Coronary artery (tissue), 2 donors: ENCODE data around the gene CMTM1.

Source experiments
- DNase-seq: peaks from one replicate; pipeline ENCODE4 v3.0.0-alpha.2; 2017; ENCODE audit warnings: low spot score
- H3K27ac ChIP-seq, 2 donors: fragments of 200-600 bp; sonication (generic); one replicate each; pipeline ENCODE4 v1.5.1; 2016 to 2019
- H3K4me3 ChIP-seq: fragments of 200-600 bp; sonication (generic); 2 replicates; pipeline ENCODE4 v1.5.1; 2016; ENCODE audit warnings: mild to moderate bottlenecking, moderate library complexity
- CTCF ChIP-seq: fragments of 200-600 bp; sonication (generic); IDR thresholded peaks from one replicate; pipeline ENCODE4 v1.5.1; 2019; ENCODE audit warnings: antibody characterized with exemption

Gene CMTM1

GRCh38 chr16:66541388-66542355, 24.6 kb upstream of the CMTM1 start:
- H3K4me3 ChIP-seq: no peak overlapping the region
- TF ChIP-seq CTCF: no peak
- H3K27ac ChIP-seq: no peak overlapping the region
- no peak for DNase-seq

- Histone ChIP-seq H3K27ac (no peak overlapping the region), H3K4me3 (no peak overlapping the region)
- DNase-seq: no peak
- no peak for TF ChIP-seq CTCF
These were observed 23.8 kb upstream of the CMTM1 start for GRCh38 chr16:66542396-66542795.

GRCh38 chr16:66543541-66543940, 22.7 kb upstream of the CMTM1 start:
- no peak overlapping the region for H3K4me3 ChIP-seq
- no peak overlapping the region for H3K27ac ChIP-seq
- DNase-seq: no peak
- TF ChIP-seq CTCF: no peak

DNA sequence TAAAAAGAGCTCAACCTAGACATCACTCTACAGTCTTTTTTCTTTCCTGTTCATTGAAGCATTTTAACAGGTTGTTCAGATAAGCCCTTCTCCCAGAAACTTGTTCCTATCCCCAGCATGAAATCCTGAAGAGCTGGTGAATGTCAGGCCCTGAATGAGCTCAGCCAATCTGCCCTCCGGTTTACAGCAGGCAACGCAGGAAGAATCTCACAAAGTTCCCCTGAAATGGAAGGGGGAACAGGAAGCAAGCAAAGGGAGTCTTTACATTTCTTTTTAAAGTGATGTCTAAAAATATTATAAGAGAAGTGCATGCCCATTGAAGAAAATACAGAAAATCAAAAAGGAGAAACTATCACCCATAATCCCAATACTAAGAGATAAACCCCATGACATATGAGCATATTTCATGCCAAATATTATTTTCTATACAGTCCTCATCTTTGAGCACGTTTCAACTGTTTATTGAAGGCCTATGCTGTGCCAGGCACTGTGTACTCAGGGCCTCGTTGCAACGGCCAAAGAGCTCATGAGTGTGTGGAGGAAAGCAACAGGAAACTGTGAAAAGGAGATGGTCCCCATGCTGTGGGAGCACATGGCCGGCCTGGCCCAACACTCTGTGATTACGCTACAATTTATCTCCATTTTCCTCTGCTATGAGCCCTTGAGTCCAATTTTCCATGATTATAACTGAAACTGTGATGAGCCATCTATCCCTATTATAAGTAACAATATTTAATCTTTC, 22.1 kb upstream of the CMTM1 start:
- Histone ChIP-seq H3K27ac (no peak overlapping the region), H3K4me3 (no peak overlapping the region)
- no peak for TF ChIP-seq CTCF
- DNase-seq: no peak

- DNase-seq: no peak
- no peak for TF ChIP-seq CTCF
- Histone ChIP-seq H3K4me3 (no peak overlapping the region), H3K27ac (peak overlapping the region; percentile 95 to 96)
These were observed 18.9 kb upstream of the CMTM1 start for GRCh38 chr16:66547101-66547989.

GRCh38 chr16:66548068-66548467, 18.2 kb upstream of the CMTM1 start:
- no peak for TF ChIP-seq CTCF
- DNase-seq: no peak
- Histone ChIP-seq H3K4me3 (peak overlapping the region; percentile 3), H3K27ac (peak overlapping the region; percentile 95 to 96)
